ENCODE results near the gene REC8. TPM values are rescaled to one million over a fixed set of nuclear protein-coding genes. Genes with fewer than 3 reads are reported as not detected.

The REC8 gene
- total RNA-seq, 1 experiment from 2014 or later, result 6.5 TPM

GRCh38 chr14:24146978-24147760, 24.7 kb upstream of the REC8 start, which contains the start of gene RNF31:
TSS of gene RNF31 (plus strand) at chr14:24147498. CDS start at chr14:24147699, 201 bp downstream.
- Histone ChIP-seq H3K27ac (peak within 1 kb of the TSS; percentile 29; the same call in 1 of the 2 replicates), H4K20me1 (ENCODE audit: insufficient read depth) (no peaks in the 10 kb centered on the region), H3K4me1 (replicated peaks; ENCODE audit: insufficient read depth) (peaks cover 15% of the 10 kb centered on the region), H3K79me2 (ENCODE audit: low read depth) (peaks cover 37% of the 10 kb centered on the region), H3K9me2 (ENCODE audit: insufficient read depth) (no peaks in the 10 kb centered on the region), H3K4me3 (peak within 1 kb of the TSS; percentile 63), H3K4me2 (peak within 1 kb of the TSS; percentile 93), H3K36me3 (ENCODE audit: low read depth) (no peaks in the 10 kb centered on the region; the same call in 1 of the 2 replicates), H3K9me3 (ENCODE audit: insufficient read depth, low read depth) (no peaks in the 10 kb centered on the region), H2AFZ (peak within 1 kb of the TSS; percentile 79), H3F3A (ENCODE audit: insufficient read depth, low read depth) (peaks cover 4% of the 10 kb centered on the region; the same call in 1 of the 2 replicates), H3K27me3 (ENCODE audit: insufficient read depth, low read depth) (no peaks in the 10 kb centered on the region)
- BruUV-seq (replicated peaks), result no TSS peak
- CTCF ChIA-PET, result interaction anchor here (0.6 to 1.4 kb wide), 4 partner anchors 14 to 637 kb away, joined by 3 to 4 read pairs (median 4); partner anchors contain the start of genes DCAF11, IRF9 and NRL
- intact Hi-C loops (cut with micrococcal nuclease; ENCODE audit: unreplicated experiment), result loop anchor here (1.0 to 2.0 kb wide), 2 partner anchors 33 to 66 kb away; partner anchors contain the start of genes CHMP4A, DCAF11 and NRL
- peak; percentile 90 to 94 for DNase-seq
- POLR2A ChIA-PET (ENCODE audit: unreplicated experiment), result interaction anchor here (0.5 to 1.8 kb wide), 5 partner anchors 32 to 1027 kb away, joined by 3 to 26 read pairs (median 3); partner anchors contain the start of genes DCAF11 and NRL
- TF ChIP-seq EZH2 (IDR thresholded peaks at IDR 0.05; ENCODE audit: low read depth) (no peak), CTCF (conservative IDR thresholded peaks at IDR 0.05) (no peak)

GRCh38 chr14:24147761-24148428, 24.0 kb upstream of the REC8 start:
- Histone ChIP-seq H3K27ac (no peak overlapping the region), H3K79me2 (ENCODE audit: low read depth) (peaks cover 37% of the 10 kb centered on the region), H3K9me3 (ENCODE audit: insufficient read depth, low read depth) (no peaks in the 10 kb centered on the region), H3K36me3 (ENCODE audit: low read depth) (no peaks in the 10 kb centered on the region; the same call in 1 of the 2 replicates), H4K20me1 (ENCODE audit: insufficient read depth) (no peaks in the 10 kb centered on the region), H3K4me3 (peak overlapping the region; percentile 63), H3F3A (ENCODE audit: insufficient read depth, low read depth) (peaks cover 3% of the 10 kb centered on the region; the same call in 1 of the 2 replicates), H2AFZ (peak overlapping the region; percentile 77; the same call in 1 of the 2 replicates), H3K27me3 (ENCODE audit: insufficient read depth, low read depth) (no peaks in the 10 kb centered on the region), H3K9me2 (ENCODE audit: insufficient read depth) (no peaks in the 10 kb centered on the region), H3K4me2 (peak overlapping the region; percentile 85), H3K4me1 (replicated peaks; ENCODE audit: insufficient read depth) (peaks cover 15% of the 10 kb centered on the region)
- ChIA-PET CTCF (interaction anchor here (1.2 kb wide), 1 partner anchor 39 kb away, joined by 4 read pairs; no protein-coding TSS in a partner anchor), POLR2A (ENCODE audit: unreplicated experiment) (interaction anchor here (1.8 kb wide), 1 partner anchor 33 kb away, joined by 26 read pairs; the partner anchor contains the start of genes DCAF11 and NRL)
- TF ChIP-seq EZH2 (IDR thresholded peaks at IDR 0.05; ENCODE audit: low read depth) (no peak), CTCF (conservative IDR thresholded peaks at IDR 0.05) (no peak)
- TSS peak; percentile 50 for BruUV-seq (replicated peaks)
- DNase-seq, result no peak
- intact Hi-C loops (cut with micrococcal nuclease; ENCODE audit: unreplicated experiment), result loop anchor here (2.0 kb wide), 1 partner anchor 65 kb away; the partner anchor contains the start of gene CHMP4A

GRCh38 chr14:24149302-24149969, 22.4 kb upstream of the REC8 start:
- intact Hi-C loops (cut with micrococcal nuclease; ENCODE audit: unreplicated experiment), result no loop called here
- Histone ChIP-seq H3K9me2 (ENCODE audit: insufficient read depth) (no peaks in the 10 kb centered on the region), H3K27ac (no peak overlapping the region), H3K36me3 (ENCODE audit: low read depth) (no peaks in the 10 kb centered on the region; the same call in 1 of the 2 replicates), H3K9me3 (ENCODE audit: insufficient read depth, low read depth) (no peaks in the 10 kb centered on the region), H4K20me1 (ENCODE audit: insufficient read depth) (no peaks in the 10 kb centered on the region), H3F3A (ENCODE audit: insufficient read depth, low read depth) (peaks cover 3% of the 10 kb centered on the region; the same call in 1 of the 2 replicates), H3K27me3 (ENCODE audit: insufficient read depth, low read depth) (no peaks in the 10 kb centered on the region), H3K4me2 (no peak overlapping the region), H3K4me3 (no peak overlapping the region), H3K79me2 (ENCODE audit: low read depth) (peaks cover 37% of the 10 kb centered on the region), H3K4me1 (replicated peaks; ENCODE audit: insufficient read depth) (peaks cover 15% of the 10 kb centered on the region), H2AFZ (no peak overlapping the region)
- DNase-seq, result no peak
- ChIA-PET CTCF (no interaction called here), POLR2A (ENCODE audit: unreplicated experiment) (no interaction called here)
- TF ChIP-seq CTCF (conservative IDR thresholded peaks at IDR 0.05) (no peak), EZH2 (IDR thresholded peaks at IDR 0.05; ENCODE audit: low read depth) (no peak)
- BruUV-seq (replicated peaks), result no TSS peak
